ENCODE data around the gene PRKAG2.

The PRKAG2 gene

GRCh38 chr7:151821226-151821625 is 55.7 kb downstream of the PRKAG2 start:
- in situ Hi-C loops (cut with MboI; ENCODE audit: low sequenced_read_pairs): no loop called here

GRCh38 chr7:151820491-151821105 is 56.3 kb downstream of the PRKAG2 start:
- in situ Hi-C loops (cut with MboI; ENCODE audit: low sequenced_read_pairs): no loop called here

GRCh38 chr7:151819866-151820265 is 57.0 kb downstream of the PRKAG2 start:
- in situ Hi-C loops (cut with MboI; ENCODE audit: low sequenced_read_pairs): no loop called here

GRCh38 chr7:151818674-151819519 is 58.0 kb downstream of the PRKAG2 start:
- in situ Hi-C loops (cut with MboI; ENCODE audit: low sequenced_read_pairs): no loop called here

- in situ Hi-C loops (cut with MboI; ENCODE audit: low sequenced_read_pairs): no loop called here
Measured at GRCh38 chr7:151817981-151818673, 58.8 kb downstream of the PRKAG2 start.

- in situ Hi-C loops (cut with MboI; ENCODE audit: low sequenced_read_pairs): no loop called here
Measured at GRCh38 chr7:151817315-151817690, 59.6 kb downstream of the PRKAG2 start.

GRCh38 chr7:151816562-151817314 is 60.2 kb downstream of the PRKAG2 start:
- in situ Hi-C loops (cut with MboI; ENCODE audit: low sequenced_read_pairs): no loop called here

- in situ Hi-C loops (cut with MboI; ENCODE audit: low sequenced_read_pairs): no loop called here
Measured at GRCh38 chr7:151815419-151815818, 61.5 kb downstream of the PRKAG2 start.

GRCh38 chr7:151814400-151815009 is 62.4 kb downstream of the PRKAG2 start:
- in situ Hi-C loops (cut with MboI; ENCODE audit: low sequenced_read_pairs): no loop called here

- in situ Hi-C loops (cut with MboI; ENCODE audit: low sequenced_read_pairs): no loop called here
Measured at GRCh38 chr7:151813997-151814396, 62.9 kb downstream of the PRKAG2 start.

- in situ Hi-C loops (cut with MboI; ENCODE audit: low sequenced_read_pairs): no loop called here
Measured at GRCh38 chr7:151813445-151813844, 63.5 kb downstream of the PRKAG2 start.

- in situ Hi-C loops (cut with MboI; ENCODE audit: low sequenced_read_pairs): no loop called here
Measured at GRCh38 chr7:151812967-151813366, 63.9 kb downstream of the PRKAG2 start.

GRCh38 chr7:151810441-151811232 is 66.3 kb downstream of the PRKAG2 start:
- in situ Hi-C loops (cut with MboI; ENCODE audit: low sequenced_read_pairs): no loop called here

GRCh38 chr7:151809864-151810170 is 67.1 kb downstream of the PRKAG2 start:
- in situ Hi-C loops (cut with MboI; ENCODE audit: low sequenced_read_pairs): no loop called here

- in situ Hi-C loops (cut with MboI; ENCODE audit: low sequenced_read_pairs): no loop called here
Measured at GRCh38 chr7:151809146-151809863, 67.6 kb downstream of the PRKAG2 start.

GRCh38 chr7:151808400-151809145 is 68.3 kb downstream of the PRKAG2 start:
- in situ Hi-C loops (cut with MboI; ENCODE audit: low sequenced_read_pairs): no loop called here

- in situ Hi-C loops (cut with MboI; ENCODE audit: low sequenced_read_pairs): no loop called here
Measured at GRCh38 chr7:151807846-151808245, 69.1 kb downstream of the PRKAG2 start.

- in situ Hi-C loops (cut with MboI; ENCODE audit: low sequenced_read_pairs): no loop called here
Measured at GRCh38 chr7:151806952-151807775, 69.8 kb downstream of the PRKAG2 start.

Data from HL-60/S4 (cell line).